ENCODE results near the gene BCL2. TPM values are rescaled to one million over a fixed set of nuclear protein-coding genes. Genes with fewer than 3 reads are reported as not detected.

The BCL2 gene
- total RNA-seq, 1 donor from 2014 or later: 14.1 TPM

DNA sequence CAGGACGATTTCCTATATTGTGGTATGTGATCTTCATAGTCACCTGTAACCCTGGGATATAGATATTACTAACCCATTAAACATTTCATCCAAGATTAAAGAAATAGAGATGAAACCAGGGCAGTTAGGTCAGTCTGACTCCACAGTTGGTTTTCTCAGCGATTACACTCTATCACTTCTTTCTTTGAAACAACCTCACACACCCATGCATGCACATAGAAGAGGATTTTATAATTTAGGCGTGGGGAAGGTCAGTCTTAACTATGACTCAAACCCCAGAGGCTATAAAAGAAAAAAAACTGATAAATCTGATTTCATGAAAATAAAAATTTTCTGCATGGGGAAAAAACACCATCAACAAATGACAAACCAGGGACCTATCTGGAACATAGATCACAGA lies 54.2 kb downstream of the BCL2 start:
- Mint-ChIP-seq H3K36me3 (ENCODE audit: low read depth) (peaks cover 3% of the 10 kb centered on the region), H3K27ac (ENCODE audit: unreplicated experiment) (no peak overlapping the region), H3K9me3 (peaks cover 4% of the 10 kb centered on the region), H3K4me3 (no peak overlapping the region), H3K4me1 (peaks cover 53% of the 10 kb centered on the region), H3K27me3 (ENCODE audit: low read depth) (no peaks in the 10 kb centered on the region)
- TF ChIP-seq, protein P1, sequence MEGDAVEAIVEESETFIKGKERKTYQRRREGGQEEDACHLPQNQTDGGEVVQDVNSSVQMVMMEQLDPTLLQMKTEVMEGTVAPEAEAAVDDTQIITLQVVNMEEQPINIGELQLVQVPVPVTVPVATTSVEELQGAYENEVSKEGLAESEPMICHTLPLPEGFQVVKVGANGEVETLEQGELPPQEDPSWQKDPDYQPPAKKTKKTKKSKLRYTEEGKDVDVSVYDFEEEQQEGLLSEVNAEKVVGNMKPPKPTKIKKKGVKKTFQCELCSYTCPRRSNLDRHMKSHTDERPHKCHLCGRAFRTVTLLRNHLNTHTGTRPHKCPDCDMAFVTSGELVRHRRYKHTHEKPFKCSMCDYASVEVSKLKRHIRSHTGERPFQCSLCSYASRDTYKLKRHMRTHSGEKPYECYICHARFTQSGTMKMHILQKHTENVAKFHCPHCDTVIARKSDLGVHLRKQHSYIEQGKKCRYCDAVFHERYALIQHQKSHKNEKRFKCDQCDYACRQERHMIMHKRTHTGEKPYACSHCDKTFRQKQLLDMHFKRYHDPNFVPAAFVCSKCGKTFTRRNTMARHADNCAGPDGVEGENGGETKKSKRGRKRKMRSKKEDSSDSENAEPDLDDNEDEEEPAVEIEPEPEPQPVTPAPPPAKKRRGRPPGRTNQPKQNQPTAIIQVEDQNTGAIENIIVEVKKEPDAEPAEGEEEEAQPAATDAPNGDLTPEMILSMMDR (conservative IDR thresholded peaks at IDR 0.05): no peak
- DNase-seq (ENCODE audit: low read depth, low spot score): no peak

DNA sequence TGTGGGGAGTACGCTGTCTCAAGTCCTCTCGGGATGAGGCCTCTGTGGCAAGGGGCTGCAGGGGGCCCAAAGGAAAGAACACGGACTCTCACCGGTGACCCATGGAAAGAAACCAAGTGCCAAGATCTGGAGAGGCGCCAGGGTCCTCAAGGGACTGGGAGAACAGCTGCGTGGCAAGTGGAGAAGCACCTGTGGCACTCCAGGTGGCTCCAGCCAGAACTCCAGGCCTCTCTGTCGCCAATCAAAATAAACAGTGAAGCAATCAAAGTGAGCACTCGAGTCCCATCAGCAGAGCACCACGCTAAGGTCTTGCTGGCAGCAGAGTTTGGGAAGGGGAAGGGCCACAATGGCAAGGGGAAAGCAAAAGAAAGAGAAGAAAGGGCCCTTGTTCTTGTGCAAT lies 54.7 kb downstream of the BCL2 start:
- H3K4me3 Mint-ChIP-seq: no peak overlapping the region
- H3K4me1 Mint-ChIP-seq: peaks cover 53% of the 10 kb centered on the region
- H3K27ac Mint-ChIP-seq (ENCODE audit: unreplicated experiment): no peak overlapping the region
- H3K36me3 Mint-ChIP-seq (ENCODE audit: low read depth): peaks cover 3% of the 10 kb centered on the region
- TF ChIP-seq, protein P1 (conservative IDR thresholded peaks at IDR 0.05): no peak
- no peak for DNase-seq (ENCODE audit: low read depth, low spot score)
- no peaks in the 10 kb centered on the region for H3K27me3 Mint-ChIP-seq (ENCODE audit: low read depth)
- peaks cover 4% of the 10 kb centered on the region for H3K9me3 Mint-ChIP-seq

DNA sequence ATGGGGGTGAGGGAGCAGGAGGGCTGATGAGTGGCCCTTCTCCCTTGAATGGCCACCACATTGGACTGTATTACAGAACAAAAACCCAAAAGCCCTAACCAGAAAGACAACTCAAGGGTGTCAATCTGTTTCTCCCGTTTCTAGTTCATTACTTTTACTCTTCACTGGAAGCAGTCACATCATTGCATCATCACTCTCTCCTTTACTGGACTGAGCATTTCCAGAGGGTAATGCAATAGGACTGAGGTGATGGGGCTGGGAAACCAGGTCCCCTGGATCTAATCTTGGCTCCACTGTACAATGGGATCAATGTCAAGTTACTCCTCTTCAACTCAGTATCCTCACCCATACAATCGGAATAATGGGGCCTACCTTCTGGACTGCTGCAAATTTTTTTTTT lies 56.1 kb downstream of the BCL2 start:
- TF ChIP-seq, protein P1 (conservative IDR thresholded peaks at IDR 0.05): no peak
- Mint-ChIP-seq H3K9me3 (peaks cover 4% of the 10 kb centered on the region), H3K36me3 (ENCODE audit: low read depth) (peaks cover 3% of the 10 kb centered on the region), H3K4me3 (no peak overlapping the region), H3K27me3 (ENCODE audit: low read depth) (no peaks in the 10 kb centered on the region), H3K4me1 (peaks cover 64% of the 10 kb centered on the region), H3K27ac (ENCODE audit: unreplicated experiment) (no peak overlapping the region)
- no peak for DNase-seq (ENCODE audit: low read depth, low spot score)

DNA sequence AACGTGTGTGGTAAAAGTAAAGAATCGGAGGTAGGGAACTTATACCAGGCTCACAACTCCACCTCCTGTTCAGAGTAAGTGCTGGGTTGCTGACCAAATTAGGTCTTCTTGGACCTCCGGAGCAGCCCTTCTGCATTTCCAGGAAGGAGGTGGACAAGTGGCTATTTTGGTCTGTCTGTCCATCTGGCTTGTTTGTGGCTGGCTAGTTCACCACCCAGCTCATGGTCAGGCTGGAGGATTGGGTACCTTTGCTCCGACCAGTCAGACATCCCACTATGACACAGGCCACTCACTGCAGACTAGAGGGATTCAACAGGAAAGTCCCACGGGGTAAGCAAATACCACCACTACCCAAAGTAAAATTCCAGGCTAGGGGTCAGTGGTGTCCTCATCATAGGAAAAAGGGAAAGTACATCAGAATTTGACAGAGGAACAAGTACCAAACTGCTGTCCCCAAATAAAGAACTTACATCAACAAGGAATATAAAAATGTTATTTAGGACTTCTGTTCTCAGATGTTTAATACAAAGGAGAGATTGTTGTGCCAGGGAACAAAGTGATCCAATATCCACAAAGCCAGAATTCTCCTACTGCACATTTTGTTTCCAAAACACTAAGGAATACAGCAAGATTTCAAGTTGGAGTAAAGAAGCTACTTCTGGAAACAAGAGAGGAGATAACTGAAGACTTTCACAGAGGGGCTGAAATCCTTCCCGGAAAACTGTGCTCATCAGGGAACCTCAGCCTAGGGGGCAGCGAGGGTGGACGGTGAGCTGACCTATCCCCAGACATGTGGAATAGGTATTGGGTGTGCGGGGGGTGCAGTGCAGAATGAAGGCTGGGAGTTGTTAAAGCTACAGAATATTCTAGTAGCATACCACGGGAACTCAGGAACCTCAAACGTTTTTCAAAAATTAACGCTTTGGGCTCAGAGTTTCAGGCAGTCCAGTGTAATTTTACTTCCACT lies 56.9 kb downstream of the BCL2 start:
- Mint-ChIP-seq H3K27ac (ENCODE audit: unreplicated experiment) (no peak overlapping the region), H3K4me1 (peaks cover 58% of the 10 kb centered on the region), H3K27me3 (ENCODE audit: low read depth) (no peaks in the 10 kb centered on the region)

DNA sequence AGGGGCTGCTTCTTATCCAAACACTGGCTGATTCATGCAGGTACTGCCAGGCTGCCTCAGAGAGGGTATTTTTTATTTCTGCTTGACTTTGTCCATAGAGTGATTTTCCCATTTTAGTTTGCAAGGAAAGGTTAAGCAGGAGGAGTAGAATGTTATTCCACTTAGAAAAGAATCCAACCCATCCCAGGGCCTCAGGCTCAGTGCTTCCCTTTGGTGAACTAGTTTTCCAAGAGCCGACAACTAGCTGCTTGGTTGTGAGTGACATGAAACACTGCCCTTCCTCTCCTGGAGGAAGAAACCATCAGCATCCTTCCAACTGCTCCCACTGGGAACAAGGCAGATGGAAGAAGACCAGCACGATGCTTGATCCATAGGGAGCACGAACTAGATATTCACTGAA lies 58.5 kb downstream of the BCL2 start:
- peaks cover 3% of the 10 kb centered on the region for H3K36me3 Mint-ChIP-seq (ENCODE audit: low read depth)
- peaks cover 4% of the 10 kb centered on the region for H3K9me3 Mint-ChIP-seq
- DNase-seq (ENCODE audit: low read depth, low spot score): no peak
- H3K4me3 Mint-ChIP-seq: no peak overlapping the region
- no peaks in the 10 kb centered on the region for H3K27me3 Mint-ChIP-seq (ENCODE audit: low read depth)
- H3K27ac Mint-ChIP-seq (ENCODE audit: unreplicated experiment): no peak overlapping the region
- TF ChIP-seq, protein P1 (conservative IDR thresholded peaks at IDR 0.05): no peak
- H3K4me1 Mint-ChIP-seq: peaks cover 53% of the 10 kb centered on the region

More for the DNA sequence above, 56.9 kb downstream of the BCL2 start:
- Mint-ChIP-seq H3K36me3 (ENCODE audit: low read depth) (peaks cover 3% of the 10 kb centered on the region), H3K4me3 (no peak overlapping the region), H3K9me3 (peaks cover 4% of the 10 kb centered on the region)
- TF ChIP-seq, protein P1 (conservative IDR thresholded peaks at IDR 0.05): no peak
- DNase-seq (ENCODE audit: low read depth, low spot score): no peak
